OCI-LY3 (cell line): ENCODE data around the gene RPUSD1.

Source experiments
- EZH2phosphoT487 ChIP-seq: fragments of 200-600 bp; shearing (Covaris generic); IDR thresholded peaks from 2 replicates; pipeline ENCODE4 v1.6.1; 2018; ENCODE audit warnings: antibody characterized with exemption, mixed run types, low read depth
- TF ChIP-seq, protein P1 (sequence below): fragments of 200-600, 300-600 bp; sonication (generic); IDR thresholded peaks from 2 replicates; pipeline ENCODE4 v1.5.1; 2014; ENCODE audit warnings: antibody characterized with exemption, low read length, low read depth

DNA sequence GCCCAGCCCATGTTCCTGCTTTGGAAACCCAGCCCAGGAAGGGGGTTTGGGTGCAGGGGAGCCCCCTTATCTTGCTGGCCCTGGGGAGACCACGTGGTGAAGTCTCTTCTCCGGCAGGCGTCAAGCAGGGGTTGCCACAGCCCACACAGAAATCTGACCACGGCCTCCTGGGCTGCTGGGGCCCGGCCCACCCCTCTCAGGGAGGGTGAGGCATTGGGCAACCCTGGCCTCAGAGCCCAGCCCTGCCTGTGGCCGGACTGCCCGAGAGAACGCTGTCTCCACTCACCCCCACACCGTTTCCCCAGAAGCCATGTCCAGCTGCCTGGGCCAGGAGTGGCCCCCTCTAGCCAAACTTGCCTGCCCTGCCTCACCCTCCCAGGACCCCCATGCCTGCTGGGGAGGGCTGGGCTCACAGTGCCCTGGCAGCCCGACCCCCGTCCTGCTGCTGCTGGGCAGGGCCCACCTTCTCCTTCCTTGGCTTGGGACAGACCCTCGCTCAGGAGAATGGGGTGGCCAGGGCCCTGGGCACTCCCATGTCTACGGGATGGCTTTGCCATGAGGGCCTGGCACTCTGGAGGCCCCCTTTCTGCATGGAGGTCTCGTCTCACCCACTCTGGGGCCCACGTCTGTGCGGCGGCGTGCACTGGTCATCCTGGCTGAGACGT is 6.7 kb downstream of the RPUSD1 start:
- TF ChIP-seq, protein P1, sequence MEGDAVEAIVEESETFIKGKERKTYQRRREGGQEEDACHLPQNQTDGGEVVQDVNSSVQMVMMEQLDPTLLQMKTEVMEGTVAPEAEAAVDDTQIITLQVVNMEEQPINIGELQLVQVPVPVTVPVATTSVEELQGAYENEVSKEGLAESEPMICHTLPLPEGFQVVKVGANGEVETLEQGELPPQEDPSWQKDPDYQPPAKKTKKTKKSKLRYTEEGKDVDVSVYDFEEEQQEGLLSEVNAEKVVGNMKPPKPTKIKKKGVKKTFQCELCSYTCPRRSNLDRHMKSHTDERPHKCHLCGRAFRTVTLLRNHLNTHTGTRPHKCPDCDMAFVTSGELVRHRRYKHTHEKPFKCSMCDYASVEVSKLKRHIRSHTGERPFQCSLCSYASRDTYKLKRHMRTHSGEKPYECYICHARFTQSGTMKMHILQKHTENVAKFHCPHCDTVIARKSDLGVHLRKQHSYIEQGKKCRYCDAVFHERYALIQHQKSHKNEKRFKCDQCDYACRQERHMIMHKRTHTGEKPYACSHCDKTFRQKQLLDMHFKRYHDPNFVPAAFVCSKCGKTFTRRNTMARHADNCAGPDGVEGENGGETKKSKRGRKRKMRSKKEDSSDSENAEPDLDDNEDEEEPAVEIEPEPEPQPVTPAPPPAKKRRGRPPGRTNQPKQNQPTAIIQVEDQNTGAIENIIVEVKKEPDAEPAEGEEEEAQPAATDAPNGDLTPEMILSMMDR = no peak
- TF ChIP-seq EZH2phosphoT487 = no peak
